Thyroid gland (tissue), 4 donors: ENCODE measurements around the gene GGT6. TPM values are rescaled to one million over a fixed set of nuclear protein-coding genes. Genes with fewer than 3 reads are reported as not detected.

Experiments
- DNase-seq, 2 donors: peaks; one replicate each; pipeline ENCODE4 v3.0.0-alpha.2; 2019
- H3K27ac ChIP-seq, 3 donors: fragments of 200-600 bp; sonication (generic); 1 replicate in 2 of 3; 2 replicates in 1 of 3; pipeline ENCODE4 v1.5.1; 2016 to 2019; ENCODE audit warnings: mild to moderate bottlenecking in 1 of 3, moderate library complexity in 1 of 3
- H3K27me3 ChIP-seq: fragments of 200-600 bp; sonication (generic); one replicate; pipeline ENCODE4 v1.5.1; 2019
- H3K36me3 ChIP-seq, 2 donors: fragments of 200-600 bp; sonication (generic); one replicate each; pipeline ENCODE4 v1.5.1; 2016 to 2019
- H3K4me1 ChIP-seq, 2 donors: fragments of 200-600 bp; sonication (generic); one replicate each; pipeline ENCODE4 v1.5.1; 2017 to 2019
- H3K4me3 ChIP-seq, 3 donors: fragments of 200-600 bp; sonication (generic); replicated peaks in 1 of 3; 1 replicate in 2 of 3; 2 replicates in 1 of 3; pipeline ENCODE4 v1.5.1; 2016; ENCODE audit warnings: mild to moderate bottlenecking in 1 of 3
- H3K9me3 ChIP-seq: fragments of 200-600 bp; sonication (generic); one replicate; pipeline ENCODE4 v1.5.1; 2017
- POLR2A ChIP-seq, 2 donors: fragments of 450-650 bp; IDR thresholded peaks; one replicate each; pipeline ENCODE4 v1.6.1; 2017; ENCODE audit warnings: antibody characterized with exemption in 2 of 2, mild to moderate bottlenecking in 2 of 2, moderate library complexity in 1 of 2
- WGBS, 2 donors: methylation state at CpG; one replicate each; pipeline ENCODE4 v1.1.5; 2017; 5-methylcytosine and 5-hydroxymethylcytosine counted together
- intact Hi-C: fragments of 100-400 bp; cut with DNase I; formaldehyde crosslinking; loops from one replicate; pipeline ENCODE4 v1.15.1; 2023
- total RNA-seq, 4 donors: library from RNA; depleted of rRNA; stranded (reverse); fragments of >200 nt; gene quantifications; one replicate each; pipeline ENCODE4 v1.2.3, GENCODE V29; 2016
- TF ChIP-seq, protein P1 (sequence below), 6 experiments: fragments of 200-600 bp in 3 of 6; fragments of 450-650 bp in 3 of 6; sonication (generic) in 3 of 6; IDR thresholded peaks; one replicate each; pipeline ENCODE4 v1.5.1; 2016 to 2019; ENCODE audit warnings: antibody characterized with exemption in 6 of 6, mild to moderate bottlenecking in 2 of 6, inconsistent platforms in 1 of 6, moderate library complexity in 1 of 6

Gene GGT6
- total RNA-seq, 4 donors from 2014 or later = 0.56 to 1.3 TPM; not detected in 2

GRCh38 chr17:4551796-4552525 is 8.4 kb downstream of the GGT6 start:
- 93 to 98% methylated on average over 20 to 21 of the region's 27 CpGs for WGBS, 2 donors
- Histone ChIP-seq H3K27me3 (no peaks in the 10 kb centered on the region), H3K4me1 (peaks cover 15 to 17% of the 10 kb centered on the region in 2 donors), H3K27ac (no peak overlapping the region), H3K9me3 (no peaks in the 10 kb centered on the region), H3K36me3 (peaks cover 37 to 48% of the 10 kb centered on the region in 2 donors), H3K4me3 (no peak overlapping the region)
- intact Hi-C loops = no loop called here
- TF ChIP-seq POLR2A (IDR thresholded peaks at IDR 0.05) = no peak
- TF ChIP-seq, protein P1, sequence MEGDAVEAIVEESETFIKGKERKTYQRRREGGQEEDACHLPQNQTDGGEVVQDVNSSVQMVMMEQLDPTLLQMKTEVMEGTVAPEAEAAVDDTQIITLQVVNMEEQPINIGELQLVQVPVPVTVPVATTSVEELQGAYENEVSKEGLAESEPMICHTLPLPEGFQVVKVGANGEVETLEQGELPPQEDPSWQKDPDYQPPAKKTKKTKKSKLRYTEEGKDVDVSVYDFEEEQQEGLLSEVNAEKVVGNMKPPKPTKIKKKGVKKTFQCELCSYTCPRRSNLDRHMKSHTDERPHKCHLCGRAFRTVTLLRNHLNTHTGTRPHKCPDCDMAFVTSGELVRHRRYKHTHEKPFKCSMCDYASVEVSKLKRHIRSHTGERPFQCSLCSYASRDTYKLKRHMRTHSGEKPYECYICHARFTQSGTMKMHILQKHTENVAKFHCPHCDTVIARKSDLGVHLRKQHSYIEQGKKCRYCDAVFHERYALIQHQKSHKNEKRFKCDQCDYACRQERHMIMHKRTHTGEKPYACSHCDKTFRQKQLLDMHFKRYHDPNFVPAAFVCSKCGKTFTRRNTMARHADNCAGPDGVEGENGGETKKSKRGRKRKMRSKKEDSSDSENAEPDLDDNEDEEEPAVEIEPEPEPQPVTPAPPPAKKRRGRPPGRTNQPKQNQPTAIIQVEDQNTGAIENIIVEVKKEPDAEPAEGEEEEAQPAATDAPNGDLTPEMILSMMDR (IDR thresholded peaks at IDR 0.05) = no peak
- no peak for DNase-seq

DNA sequence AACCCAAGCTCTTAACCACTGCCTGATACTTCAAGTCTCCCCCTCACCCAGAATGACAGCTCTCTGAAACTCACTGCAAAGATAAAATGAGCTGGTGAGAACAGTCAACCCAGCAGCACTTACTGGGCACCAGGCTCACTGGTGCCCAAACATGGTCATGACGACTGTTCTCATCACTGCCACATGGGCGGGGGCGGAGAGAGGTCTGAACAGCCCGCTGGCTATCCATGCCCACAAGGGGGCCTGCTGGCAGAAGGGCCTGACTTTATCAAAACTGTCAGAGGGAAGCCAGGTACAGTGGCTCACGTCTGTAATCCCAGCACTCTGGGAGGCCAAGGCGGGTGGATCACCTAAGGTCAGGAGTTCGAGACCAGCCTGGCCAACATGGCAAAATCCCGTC is 9.2 kb downstream of the GGT6 start:
- 88 to 90% methylated on average over 3 to 8 of the region's 8 CpGs for whole genome bisulfite sequencing, 2 donors
- no peak overlapping the region for H3K27ac ChIP-seq
- H3K36me3 ChIP-seq = peaks cover 41 to 56% of the 10 kb centered on the region in 2 donors

DNA sequence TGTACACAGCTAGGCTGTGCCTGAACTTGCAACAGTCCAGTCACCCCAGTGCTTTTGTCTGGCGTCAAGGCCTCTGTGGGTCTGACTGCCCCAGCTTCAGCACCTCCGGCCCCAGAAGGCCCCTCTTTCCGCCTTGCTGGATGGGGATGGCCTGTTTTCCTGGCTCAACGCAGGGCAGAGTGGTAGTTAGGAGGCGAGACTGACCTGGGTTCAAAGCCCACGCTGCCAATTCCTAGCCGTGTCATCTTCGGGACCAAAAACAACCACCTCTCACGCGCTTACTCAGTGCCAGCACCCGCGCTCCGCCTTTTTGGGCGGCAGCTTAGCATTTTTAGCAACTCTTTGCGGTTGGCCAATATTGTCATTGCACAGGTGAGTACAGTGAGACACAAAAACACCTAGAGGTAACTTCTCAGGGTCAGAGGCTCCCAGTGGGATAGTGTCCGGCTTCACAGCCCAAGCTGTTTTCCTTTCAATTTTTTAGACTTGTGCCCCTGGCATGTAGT is 9.8 kb downstream of the GGT6 start:
- TF ChIP-seq POLR2A (IDR thresholded peaks at IDR 0.05) = no peak
- TF ChIP-seq, protein P1 (IDR thresholded peaks at IDR 0.05) = no peak
- no peak overlapping the region for H3K27ac ChIP-seq
- H3K27me3 ChIP-seq = no peaks in the 10 kb centered on the region
- peaks cover 9 to 11% of the 10 kb centered on the region in 2 donors for H3K4me1 ChIP-seq
- DNase-seq = no peak
- H3K9me3 ChIP-seq = no peaks in the 10 kb centered on the region
- no peak overlapping the region for H3K4me3 ChIP-seq
- intact Hi-C loops = no loop called here
- H3K36me3 ChIP-seq = peaks cover 42 to 56% of the 10 kb centered on the region in 2 donors
- WGBS, 2 donors = 95 to 96% methylated on average over 16 of the region's 16 CpGs

More for the DNA sequence above, 9.2 kb downstream of the GGT6 start:
- TF ChIP-seq, protein P1 (IDR thresholded peaks at IDR 0.05) = no peak
- no peak for TF ChIP-seq POLR2A (IDR thresholded peaks at IDR 0.05)
- Histone ChIP-seq H3K9me3 (no peaks in the 10 kb centered on the region), H3K27me3 (no peaks in the 10 kb centered on the region), H3K4me1 (peaks cover 15 to 17% of the 10 kb centered on the region in 2 donors), H3K4me3 (no peak overlapping the region)
- intact Hi-C loops = no loop called here
- DNase-seq = no peak

GRCh38 chr17:4549781-4550533 is 10.4 kb downstream of the GGT6 start:
- TF ChIP-seq POLR2A (IDR thresholded peaks at IDR 0.05) = no peak
- TF ChIP-seq, protein P1 (IDR thresholded peaks at IDR 0.05) = no peak
- DNase-seq = no peak

More at GRCh38 chr17:4549781-4550533, 10.4 kb downstream of the GGT6 start:
- no peak overlapping the region for H3K4me3 ChIP-seq
- no peak overlapping the region for H3K27ac ChIP-seq
- H3K27me3 ChIP-seq = no peaks in the 10 kb centered on the region
- no peaks in the 10 kb centered on the region for H3K9me3 ChIP-seq
- peaks cover 42 to 56% of the 10 kb centered on the region in 2 donors for H3K36me3 ChIP-seq
- intact Hi-C loops = no loop called here
- H3K4me1 ChIP-seq = peaks cover 9 to 11% of the 10 kb centered on the region in 2 donors
- WGBS, 2 donors = 82 to 92% methylated on average over 10 to 19 of the region's 25 CpGs
